Measurements from ENCODE around the gene RNF150.
A peak's percentile ranks its signal among the peaks of the same experiment; 100 is the strongest.
"Not testable (repeated sequence)": the region's sequence is repeated elsewhere in the genome, so short reads cannot be mapped to it uniquely, and the experiment has no call there.

Gene RNF150

DNA sequence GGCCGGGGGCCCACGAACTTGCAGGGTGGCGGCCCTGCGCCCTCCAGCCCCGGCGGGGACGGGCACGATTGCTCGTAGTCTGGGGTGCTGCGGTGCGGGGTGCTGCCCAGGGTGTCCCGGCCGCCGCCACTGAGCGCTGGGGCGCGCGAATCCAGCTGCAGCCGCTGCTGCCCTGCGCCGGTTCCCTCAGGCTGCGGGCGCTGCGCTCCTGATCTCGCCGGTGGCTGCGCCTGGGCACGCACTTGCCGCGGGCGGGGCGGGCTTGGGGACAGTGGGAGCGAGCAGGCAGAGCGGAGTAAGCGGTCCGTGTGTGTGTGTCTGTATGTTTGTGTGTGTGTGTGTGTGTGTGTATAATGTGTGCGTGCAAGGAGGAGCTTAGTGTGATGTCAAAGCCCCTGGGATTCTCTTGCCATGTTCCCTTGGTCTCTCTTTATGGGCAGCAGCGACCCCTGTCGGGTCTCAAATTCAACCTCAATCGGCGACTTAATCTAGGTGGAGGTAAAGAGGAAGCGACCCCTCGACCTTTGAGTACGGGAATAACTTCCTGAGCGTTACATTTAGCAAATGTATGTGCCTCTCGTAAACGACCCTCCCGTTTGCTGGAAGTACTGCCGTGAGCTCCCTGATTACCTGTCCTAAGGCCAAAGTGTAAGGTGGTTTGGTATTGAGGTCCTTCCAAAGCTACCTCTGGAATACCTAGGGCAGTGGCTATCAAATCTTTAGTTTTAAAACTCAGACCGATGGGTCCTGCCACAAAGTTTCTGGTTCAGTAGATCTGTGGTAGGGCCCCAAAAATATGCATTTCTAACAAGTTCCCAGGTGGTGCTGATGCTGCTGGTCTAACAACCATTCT is at the start of gene RNF150:
TSS of gene RNF150 (minus strand) at position 324 of the 853 bp plus-strand sequence.
- DNase-seq = peak; percentile 16 to 44

- no peak for DNase-seq
Measured at GRCh38 chr4:141180991-141181761, 47.9 kb upstream of the RNF150 start.

DNA sequence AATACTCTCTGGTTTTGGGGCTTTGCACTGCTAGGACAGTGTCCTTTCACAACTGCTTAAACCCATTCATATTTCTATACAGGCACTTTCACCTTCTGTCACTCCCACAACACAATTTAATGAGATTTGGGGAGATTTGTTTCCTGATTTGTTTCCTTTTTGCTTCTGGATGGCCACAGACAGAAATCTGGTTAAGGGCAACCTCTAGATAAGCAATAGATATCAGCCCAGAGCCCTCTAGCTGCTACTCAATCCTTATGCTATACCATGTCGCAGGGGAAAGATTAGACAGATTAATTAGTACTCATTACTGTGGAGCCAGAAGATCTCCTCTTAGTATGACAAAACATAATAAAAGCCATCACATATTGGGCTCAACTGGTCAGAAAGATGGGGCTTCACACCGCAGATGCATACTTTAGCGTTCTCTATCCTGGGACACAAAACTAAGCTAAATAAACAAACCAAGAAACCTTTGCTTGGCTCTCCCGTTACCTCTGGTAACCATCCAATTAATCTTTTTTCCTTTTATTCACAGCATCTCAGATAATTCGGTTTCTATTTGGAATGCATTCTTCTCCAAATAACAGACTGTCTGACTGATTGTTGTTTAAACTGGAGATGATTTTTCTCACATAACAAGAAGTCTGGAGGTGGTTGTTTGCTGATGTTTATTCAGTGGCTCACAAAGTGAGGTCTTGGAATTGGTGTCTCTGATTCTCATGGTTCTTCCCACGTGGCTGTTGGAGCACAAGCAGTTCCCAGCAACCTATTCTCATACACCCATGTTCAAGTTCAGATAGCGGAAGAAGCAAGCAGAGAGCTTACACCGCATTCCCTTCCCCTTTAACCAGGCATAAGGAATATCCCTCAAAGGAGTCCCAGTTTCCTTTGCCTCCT is 46.5 kb upstream of the RNF150 start:
- no peak for DNase-seq

- no peak for DNase-seq
Measured at GRCh38 chr4:141177171-141177570, 43.9 kb upstream of the RNF150 start.

- DNase-seq = no peak
Measured at GRCh38 chr4:141174457-141174856, 41.2 kb upstream of the RNF150 start.

DNA sequence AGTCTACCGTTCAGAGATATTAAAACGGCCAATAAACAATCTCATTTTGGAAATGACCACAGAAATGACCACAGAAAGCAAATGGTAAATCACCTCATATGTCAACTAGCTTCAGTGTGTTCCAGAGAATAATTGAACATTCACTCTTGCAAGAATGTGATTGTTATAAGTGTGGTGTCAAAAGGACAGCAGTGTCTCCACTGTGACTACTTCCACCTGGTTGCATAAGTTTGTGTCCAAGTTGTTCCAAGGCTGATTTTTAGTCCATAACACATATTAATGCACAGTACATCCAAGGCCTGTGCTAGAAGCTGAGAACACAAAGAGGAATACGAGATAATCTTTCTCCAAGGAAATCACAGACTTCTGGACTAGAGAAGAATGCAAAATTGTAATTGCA is 37.4 kb upstream of the RNF150 start:
- DNase-seq = no peak

- DNase-seq = no peak
Measured at GRCh38 chr4:141169391-141169790, 36.1 kb upstream of the RNF150 start.

DNA sequence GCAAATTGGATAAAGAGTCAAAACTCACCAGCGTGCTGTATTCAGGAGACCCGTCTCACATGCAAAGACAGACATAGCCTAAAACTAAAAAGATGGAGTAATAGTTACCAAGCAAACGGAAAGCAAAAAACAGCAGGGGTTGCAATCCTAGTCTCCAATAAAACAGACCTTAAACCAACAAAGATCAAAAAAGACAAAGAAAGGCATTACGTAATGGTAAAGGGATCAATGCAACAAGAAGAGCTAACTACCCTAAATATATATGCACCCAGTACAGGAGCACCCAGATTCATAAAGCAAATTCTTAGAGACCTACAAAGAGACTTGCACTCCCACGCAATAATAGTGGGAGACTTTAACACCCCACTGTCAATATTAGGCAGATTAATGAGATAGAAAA is 31.7 kb upstream of the RNF150 start:
- DNase-seq = not testable (repeated sequence)

- DNase-seq = no peak
Measured at GRCh38 chr4:141159027-141159426, 25.8 kb upstream of the RNF150 start.

- DNase-seq = peak in 1 of 2 donors; percentile 13
Measured at GRCh38 chr4:141158219-141158618, 24.9 kb upstream of the RNF150 start.

GRCh38 chr4:141155586-141155985 is 22.3 kb upstream of the RNF150 start:
- no peak for DNase-seq

- DNase-seq = no peak
Measured at GRCh38 chr4:141154725-141155124, 21.5 kb upstream of the RNF150 start.

DNA sequence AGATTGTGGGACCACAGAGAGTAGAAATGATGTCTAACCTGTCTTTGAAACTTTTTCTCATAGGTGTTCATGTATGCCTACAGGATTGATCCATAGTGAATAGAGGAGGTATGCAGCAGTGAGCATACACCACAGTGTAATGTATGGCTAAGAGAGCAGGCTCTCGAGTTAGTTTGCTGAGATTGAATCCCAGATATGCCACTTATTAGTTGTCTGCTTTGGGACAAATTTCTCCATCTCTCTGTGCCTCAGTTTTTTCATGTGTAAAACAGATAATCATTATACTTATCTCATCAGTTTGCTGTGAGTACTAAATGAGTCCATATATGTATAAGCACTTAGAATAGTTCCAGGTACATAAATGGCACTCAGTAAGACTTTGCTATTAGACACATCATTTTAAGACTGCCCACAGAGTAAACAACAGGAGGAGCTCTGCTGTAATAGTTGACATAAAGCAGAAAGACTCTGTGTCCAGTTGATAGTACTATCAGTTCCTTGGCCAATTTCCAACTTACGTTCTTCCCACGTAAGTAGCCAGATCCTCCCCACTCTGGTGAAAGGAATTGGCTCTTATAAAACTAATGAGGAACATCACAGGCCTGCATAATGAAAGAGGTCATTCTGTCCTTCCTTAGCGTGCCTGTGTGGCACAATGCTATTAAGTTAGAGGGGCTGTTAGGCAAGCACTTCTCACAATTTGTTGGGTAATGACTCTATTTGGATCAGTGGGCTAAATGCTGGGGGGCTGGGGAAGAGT is 20.7 kb upstream of the RNF150 start:
- no peak for DNase-seq

DNA sequence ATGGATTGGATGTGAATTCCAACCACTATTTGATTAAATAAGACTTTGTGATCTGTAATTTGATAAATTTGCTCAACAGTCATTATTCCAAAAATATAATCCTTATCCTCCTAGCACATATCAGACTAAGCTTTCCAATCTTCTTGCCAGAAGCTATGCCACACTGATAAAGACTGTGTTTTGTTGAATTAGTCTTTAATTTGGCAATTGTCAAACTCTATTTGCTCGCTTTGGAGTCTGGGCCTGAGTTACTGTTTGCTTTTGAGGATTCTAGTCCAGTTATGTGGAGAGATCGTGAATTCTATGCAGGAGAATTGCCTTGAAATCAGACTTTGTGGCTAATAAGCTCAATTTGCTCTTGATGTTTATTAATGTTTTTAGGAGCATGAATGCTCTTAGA is 10.9 kb upstream of the RNF150 start:
- DNase-seq = no peak

GRCh38 chr4:141142423-141142822 is 9.2 kb upstream of the RNF150 start:
- DNase-seq = no peak

DNA sequence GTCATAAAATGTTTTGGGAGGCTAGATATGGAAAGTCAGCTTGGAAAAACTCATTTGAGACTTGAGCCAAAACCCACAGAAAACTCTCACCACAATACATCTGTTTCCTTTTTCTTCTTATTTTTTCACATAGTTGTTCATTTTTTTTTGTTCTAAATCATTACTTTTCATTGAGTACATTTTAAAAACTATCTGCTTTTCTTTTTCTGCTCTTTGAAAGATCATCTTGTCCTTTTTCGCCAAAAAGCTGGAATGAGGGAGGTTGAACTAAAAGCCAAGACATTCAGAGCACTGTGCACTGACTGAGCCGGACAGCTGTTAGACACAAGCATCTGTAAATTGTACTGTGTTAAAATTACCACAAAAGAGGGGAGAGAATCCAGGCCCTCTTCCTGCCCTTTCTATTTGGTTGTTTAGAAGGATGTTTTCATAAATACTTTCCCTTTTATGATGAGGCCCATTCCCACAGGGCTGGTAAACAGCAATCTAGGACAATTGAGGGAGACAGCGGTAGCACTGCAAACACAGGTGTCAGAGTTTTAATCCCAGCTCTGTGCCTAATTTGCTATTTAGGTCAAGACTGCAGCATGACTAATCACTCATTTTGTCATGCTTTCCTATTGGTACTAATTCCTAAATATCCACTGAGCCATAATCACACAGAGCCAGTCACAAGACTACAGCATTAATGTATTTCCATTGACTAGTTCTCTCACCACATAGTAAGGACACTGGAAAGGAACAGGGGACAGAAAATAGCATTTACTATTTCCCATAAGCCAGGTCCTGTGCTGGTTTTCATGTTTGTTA is 7.3 kb upstream of the RNF150 start:
- no peak for DNase-seq

DNA sequence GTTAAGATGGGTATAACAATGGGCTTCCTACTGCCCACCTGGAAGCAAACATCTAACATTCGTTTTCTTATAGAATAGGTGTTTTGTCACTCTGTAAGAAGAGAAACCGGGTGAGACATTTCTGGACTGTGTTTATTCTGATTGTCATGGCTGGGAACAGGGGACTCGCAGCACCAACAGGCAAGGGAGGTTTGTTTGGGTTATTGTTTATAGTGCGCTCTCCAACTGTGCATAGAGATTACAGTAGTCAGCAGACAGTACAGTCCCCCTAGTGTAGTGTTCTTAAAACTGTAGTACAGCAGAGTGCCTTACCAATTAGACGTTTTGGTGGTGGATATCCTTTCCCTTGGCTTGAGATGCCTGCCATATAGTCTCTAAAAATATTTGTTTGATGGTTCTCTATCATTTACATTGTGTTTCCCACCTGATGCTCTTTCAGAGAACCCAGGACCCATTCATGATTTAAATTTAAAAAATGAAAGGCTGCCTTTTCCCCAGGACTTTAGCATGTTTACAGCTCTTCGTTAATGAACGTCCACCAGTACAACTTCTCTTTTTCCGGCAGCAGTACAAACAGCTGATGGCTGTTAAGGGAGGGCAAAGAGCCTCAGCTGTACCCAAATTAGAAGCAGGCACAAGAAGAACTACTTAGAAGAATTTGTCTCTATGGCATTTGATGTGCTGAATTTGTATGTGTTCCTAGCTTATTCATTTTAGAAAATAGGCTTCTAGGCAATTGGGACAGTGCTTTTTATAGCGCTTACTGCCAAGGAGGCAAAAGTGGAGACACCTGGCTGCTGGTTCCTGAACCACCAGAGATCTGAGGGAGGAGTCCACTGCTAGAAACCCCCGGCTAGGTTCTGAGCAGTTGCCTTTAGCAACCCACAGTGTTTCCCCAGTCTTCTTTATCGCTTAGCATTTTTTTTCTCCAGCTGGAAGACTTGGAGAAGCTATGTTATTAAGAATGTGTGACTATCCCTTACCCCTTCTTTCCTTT is 1.0 kb upstream of the RNF150 start:
- no peak for DNase-seq

DNA sequence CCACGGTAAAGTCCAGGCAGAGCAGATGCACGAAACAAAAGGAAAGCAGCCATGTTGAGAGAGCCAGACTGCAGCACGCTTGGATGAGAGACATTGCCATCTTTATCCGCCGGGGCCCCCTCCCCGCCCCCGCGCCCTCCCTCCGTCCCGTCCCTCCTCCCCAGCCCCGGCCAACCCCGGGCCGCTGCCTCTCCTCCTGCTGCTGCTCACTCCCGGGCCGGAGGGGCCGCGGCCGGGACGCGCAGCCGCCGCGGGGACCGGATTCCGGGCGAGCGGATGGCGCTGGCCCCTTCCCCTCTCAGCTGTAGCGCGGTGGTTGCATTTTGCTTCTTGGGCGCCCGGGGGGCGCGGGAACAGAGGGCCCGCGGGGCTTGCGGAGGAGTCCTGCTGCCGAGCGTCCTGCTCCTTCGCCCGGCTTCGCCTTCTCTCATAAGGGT is 542 bp downstream of the RNF150 start:
- DNase-seq = no peak

GRCh38 chr4:141132072-141132708 is 1.1 kb downstream of the RNF150 start:
- DNase-seq = no peak

DNA sequence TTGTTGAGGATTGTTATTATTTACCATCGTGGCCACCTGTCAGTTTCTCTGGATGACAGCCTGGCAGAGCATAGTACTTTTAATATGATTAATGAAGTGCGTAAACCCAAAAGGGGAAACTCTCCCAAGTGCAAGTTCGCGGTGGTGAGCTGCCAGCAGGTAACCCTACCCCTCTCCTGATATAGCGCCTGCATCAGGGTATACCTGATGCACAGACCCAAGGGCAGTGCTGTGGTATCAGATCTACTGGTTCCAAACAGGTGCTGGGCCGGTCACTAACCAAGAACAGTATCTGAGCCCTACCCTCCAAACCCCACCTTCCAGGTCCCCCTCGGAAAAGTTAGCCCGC is 1.6 kb downstream of the RNF150 start:
- no peak for DNase-seq

All from CD4-positive, alpha-beta T cell treated with Interleukin-4 for 1 hour (primary cell).